Hepatocyte (in vitro differentiated cells): ENCODE results near the gene INMT.

Source experiments
- CTCF ChIP-seq: fragments of 200-600 bp; sonication (generic); IDR thresholded peaks from 2 replicates; pipeline ENCODE4 v1.5.1; 2016; ENCODE audit warnings: antibody characterized with exemption, mild to moderate bottlenecking; ENCODE audit not compliant: poor library complexity
- EZH2 ChIP-seq: fragments of 200-600 bp; sonication (generic); IDR thresholded peaks from 2 replicates; pipeline ENCODE4 v1.6.1; 2016; ENCODE audit warnings: antibody characterized with exemption, mild to moderate bottlenecking, borderline replicate concordance
- EZH2phosphoT487 ChIP-seq: fragments of 200-600 bp; sonication (generic); IDR thresholded peaks from one replicate; pipeline ENCODE4 v1.6.1; 2018; ENCODE audit warnings: antibody characterized with exemption, mild to moderate bottlenecking, low read depth, moderate library complexity; ENCODE audit not compliant: unreplicated experiment, severe bottlenecking

- no peak for TF ChIP-seq CTCF
- TF ChIP-seq EZH2phosphoT487 = no peak
- no peak for TF ChIP-seq EZH2
Observed at GRCh38 chr7:30785786-30786185, 33.9 kb downstream of the INMT start.
